Activated T-cell treated with anti-CD3 and anti-CD28 coated beads for 4 hours (primary cell): Measurements from ENCODE around the gene TPCN2.

ENCODE experiments used
- DNase-seq: peaks from one replicate; pipeline ENCODE4 v3.0.0-alpha.2; 2020

TPCN2 gene

DNA sequence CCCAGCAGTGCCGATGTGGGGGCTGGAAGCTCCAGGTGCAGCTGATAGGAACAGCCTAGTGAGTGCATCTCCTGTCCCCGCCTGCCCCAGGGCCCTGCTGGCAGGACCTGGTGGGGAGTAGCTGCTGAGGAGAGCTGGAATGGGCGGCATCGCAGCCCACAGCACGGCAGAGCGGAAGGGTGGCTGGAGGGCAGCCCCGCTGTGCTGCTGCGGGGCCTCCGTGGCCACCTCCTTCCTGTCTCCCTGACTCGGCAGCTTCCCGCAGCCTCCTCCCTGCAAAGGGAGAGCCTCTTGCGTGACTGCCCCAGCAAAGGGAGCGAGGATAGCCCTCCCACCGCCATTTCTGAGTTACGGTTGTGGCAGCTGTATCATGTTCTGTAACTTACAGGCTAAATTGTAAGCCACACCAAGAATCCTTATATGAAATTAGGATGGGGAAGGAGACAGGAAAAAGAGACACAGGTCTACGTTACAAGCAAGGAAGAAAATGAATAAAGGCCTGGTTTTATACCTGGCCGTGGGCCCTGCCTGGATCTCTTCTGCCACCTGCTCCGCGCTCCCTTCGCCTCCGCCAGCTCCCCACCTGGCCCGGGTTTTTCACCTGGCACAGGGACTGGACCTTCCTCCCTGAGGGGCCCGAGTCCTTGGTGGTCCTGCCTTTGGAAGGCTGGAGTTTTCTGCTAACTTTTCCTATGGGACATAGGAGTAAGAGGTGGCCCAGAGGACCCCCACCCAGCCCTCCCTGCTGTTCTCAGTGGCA lies 10.0 kb downstream of the TPCN2 start:
- DNase-seq, result no peak

DNA sequence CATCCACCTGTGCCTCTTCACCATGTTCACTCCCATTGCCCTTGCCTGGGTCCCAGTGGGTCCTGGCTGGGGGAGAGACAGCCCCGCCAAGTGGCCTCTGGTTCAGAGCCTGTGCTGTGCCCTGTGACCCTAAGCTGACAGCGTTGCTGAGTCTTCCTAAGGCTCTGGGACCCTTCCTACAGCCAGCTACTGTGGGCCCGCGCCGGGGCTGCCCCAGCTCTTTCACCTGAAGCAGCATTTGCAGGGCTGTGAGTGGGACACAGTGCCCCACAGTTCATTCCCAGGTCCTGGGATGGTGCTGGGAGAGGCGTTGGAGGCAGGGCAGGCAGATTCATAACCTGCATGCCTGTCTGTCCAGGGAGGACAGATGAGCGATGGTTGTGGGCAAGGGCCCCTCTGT lies 10.7 kb downstream of the TPCN2 start:
- DNase-seq, result no peak

DNA sequence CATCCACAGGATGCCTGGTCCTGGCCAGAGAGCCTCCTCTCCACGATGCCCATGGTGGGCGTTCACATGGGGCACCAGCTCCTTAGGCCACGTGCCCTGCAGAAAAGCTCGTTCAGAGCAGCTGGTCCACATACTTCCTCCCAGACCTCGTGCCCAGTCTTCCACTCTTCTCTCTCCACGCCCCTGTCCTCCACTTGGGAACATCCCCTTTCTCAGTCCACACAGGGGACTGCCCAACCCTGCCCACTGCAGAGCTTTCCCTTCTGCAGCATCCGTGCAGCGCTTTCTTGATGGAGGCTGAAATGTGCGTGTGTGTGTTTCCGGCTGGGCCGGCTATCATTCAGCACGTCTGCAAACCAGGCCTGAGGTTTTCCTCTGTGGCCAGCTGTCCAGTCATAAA lies 11.3 kb downstream of the TPCN2 start:
- DNase-seq, result no peak

DNA sequence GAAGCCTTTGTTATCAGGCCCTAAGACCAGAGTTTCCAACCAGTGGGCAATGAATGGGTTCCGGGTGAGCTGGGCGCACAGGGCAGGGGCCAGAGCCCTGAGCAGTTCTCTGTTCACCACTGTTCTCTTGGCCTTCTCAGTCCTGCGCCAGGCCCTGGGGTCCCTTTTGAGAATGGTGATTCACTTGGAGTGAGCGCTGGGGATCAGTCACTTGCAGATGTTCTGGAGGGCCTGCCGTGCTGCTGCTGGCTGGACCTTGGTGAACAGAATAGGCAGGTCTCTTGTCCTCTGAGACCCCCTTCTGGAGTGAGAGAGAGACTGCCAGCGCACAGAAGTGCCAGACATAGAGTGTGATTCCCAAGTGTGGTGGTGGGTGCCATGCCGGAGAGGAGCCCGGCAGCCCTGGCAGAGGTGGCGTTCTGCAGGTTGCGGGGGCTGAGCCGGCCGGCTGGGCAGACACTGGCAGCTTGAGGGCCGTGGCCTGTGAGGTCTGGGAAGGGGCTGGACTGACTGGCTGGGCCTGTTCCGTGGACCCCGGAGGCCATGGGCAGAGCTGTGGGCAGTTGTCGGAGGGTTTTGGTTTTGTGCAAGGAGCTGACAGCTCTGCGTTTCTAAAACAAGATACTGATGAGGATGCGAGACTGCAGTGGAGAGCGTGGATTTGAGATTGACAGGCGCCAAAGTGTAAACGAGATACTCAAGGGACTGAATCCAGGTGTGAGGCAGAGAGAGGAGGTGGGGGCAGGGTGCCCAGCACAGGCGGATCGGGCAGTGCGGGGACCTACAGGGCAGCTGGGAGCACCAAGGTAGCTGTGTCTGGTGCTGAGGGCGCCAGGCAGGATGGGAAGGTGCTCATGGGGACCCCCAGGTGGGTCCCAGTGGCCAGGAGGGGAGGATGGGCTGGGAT lies 12.3 kb downstream of the TPCN2 start:
- DNase-seq, result no peak

DNA sequence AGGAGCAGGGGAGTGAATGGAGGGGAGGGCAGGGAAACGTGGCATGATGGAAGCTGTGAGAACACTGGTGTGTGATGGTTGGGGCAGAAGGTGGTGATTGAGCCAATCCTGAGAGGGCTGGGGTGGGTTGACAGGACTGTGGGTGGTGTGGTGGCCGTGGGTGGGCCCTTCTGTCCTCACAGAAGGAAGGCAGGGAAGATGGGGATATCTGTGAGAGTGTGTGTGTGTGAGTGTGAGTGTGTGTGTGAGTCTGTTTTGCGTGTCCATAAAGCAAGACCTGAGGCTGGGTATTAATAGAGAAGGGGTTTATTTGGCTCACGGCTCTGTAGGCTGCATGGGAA lies 13.0 kb downstream of the TPCN2 start:
- no peak for DNase-seq

DNA sequence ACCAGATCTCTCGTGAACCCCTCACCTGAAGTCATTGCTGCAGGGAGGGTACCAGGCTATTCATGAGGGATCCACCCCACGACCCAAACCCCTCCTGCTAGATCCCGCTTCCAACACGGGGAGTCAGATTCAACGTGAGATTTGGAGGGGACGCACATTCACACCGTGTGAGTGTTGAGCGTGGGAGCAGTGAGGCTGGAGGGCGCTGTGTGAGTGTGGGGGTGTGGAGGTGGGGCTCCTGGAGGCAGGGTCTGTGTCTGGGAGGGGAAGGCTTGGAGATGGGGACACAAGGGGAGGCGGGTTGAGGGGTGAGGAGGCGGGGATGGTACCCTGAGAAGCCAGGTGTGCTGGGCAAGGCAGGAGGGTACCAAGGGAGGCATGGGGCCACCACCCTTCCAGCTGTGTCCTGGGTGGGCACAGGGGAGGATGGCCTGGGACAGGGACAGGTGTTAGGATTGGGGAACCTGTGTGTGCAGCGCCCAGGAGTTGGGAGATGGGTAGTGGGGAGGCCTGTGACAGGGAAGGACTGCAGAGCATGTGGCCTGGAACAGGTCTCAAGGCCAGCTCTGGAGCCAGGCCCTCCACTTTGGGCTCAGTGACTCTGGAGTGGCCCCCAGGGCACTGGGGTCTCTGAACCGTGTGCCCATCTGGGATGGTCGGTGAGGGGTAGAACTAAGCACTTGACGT lies 13.6 kb downstream of the TPCN2 start:
- DNase-seq, result no peak

DNA sequence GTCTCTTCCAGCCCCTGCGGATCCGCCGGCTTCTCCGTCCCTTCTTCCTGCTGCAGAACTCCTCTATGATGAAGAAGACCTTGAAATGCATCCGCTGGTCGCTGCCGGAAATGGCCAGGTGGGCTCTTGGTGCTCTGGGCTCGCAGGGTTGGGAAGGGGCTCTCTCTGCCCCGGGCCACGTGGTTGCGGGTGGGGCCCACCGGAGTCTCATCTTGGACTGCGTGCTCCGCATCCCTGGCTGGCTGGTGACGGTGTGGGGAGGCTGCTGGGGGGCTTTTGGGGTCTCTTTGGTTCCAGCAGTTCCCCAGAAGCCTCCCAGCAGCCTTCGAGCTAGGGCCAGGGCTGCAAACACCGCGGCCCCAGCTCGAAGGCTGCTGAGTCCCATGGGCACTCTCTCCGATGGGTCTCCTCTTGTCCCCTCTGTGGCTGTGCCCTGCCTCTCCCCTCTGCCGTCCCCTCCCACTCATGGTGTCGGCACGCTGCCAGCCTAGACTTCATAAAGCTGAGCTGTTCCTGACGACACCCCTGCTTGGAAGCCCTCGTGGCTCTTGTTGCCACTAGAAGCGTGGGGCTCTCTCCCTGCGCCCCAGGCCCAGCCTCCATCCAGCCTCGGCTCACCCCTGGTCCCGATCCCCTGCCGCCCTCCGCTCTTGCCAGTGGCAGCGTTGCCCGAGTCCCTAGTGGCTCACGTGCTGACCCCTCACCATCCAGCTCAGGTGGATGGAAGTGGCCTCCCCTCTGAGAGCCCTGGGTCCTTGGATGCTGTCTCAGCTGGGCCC lies 14.3 kb downstream of the TPCN2 start:
- DNase-seq, result no peak

DNA sequence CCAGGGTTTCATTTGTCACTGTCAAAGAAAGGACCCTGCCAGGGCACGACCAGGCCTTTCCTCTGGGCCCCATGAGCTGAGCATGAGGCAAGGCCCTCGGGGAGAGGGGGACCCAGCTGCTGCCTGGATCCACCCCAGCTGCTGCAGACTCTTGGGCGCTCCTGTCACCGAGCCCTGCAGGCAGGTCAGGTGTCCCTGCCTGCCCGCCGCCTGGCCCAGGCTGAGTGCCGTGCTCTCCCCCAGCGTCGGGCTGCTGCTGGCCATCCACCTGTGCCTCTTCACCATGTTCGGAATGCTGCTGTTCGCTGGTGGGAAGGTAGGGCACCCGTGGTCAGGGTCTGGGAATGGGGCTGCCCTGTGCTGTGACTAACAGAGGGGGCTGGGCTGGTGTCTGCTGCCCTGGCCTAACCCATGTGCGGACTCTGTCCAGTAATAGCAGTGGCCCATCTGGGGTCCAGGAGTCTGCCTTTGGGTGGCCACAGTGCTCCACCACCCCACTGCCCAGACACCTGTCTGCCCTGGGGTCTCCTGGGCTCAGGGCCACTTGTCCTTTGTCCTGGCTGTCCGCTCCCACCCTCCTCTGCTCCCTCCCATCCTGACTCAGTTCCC lies 15.0 kb downstream of the TPCN2 start:
- no peak for DNase-seq

DNA sequence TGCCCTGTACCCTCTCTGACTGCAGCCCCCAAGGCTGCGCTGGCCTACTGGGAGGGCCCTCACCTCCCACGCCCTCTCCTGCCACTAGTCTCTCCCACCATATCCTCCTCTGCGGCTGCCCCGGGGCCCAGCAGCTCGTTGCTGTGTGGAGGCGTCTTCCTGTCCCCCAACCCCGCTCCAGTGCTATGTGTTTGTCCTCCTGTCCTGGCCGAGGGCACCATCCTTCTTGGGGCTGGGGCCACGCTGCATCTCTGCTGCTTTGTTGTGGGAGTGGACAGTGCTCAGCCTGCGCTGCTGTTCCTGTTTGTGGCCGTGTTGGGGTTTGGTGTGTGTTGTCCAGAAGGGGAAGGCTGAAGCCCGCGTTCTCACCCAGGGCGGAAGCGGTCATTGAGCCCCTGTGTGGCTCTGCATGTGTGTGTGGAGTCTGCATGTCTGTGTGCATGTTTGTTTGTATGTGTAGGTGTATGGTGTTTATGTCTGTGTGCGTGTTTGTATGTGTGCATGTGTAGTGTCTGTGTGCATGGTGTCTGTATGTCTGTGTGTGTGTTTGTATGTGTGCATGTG lies 15.7 kb downstream of the TPCN2 start:
- no peak for DNase-seq

DNA sequence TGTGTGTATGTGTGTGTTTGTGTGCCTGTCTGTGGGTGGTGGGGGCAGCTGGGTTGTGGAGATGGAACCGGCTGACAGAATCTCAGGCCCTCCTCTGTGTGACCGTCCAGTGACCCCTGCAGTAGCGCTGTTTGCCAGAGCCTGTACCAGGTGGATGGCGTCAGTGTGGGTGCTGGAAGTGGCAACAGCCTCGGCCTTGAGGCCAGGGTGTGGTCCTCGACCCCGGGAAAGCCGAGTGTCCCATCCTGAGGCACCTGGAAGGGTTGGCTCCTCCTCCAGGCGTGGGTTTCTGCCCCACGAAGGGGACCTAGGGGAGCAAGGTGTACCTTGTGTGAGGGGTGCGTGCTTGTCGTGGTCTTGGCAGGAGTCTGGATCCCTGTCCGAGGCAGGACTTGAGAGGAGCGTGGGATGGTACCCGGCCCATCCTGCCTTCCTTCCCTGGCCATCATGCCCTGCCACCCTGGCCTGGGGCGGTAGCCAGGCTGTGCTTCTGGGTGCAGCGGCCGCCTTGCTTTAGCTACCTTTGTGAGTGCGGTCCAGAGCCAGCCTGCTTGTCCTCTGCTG lies 16.5 kb downstream of the TPCN2 start:
- DNase-seq, result no peak

DNA sequence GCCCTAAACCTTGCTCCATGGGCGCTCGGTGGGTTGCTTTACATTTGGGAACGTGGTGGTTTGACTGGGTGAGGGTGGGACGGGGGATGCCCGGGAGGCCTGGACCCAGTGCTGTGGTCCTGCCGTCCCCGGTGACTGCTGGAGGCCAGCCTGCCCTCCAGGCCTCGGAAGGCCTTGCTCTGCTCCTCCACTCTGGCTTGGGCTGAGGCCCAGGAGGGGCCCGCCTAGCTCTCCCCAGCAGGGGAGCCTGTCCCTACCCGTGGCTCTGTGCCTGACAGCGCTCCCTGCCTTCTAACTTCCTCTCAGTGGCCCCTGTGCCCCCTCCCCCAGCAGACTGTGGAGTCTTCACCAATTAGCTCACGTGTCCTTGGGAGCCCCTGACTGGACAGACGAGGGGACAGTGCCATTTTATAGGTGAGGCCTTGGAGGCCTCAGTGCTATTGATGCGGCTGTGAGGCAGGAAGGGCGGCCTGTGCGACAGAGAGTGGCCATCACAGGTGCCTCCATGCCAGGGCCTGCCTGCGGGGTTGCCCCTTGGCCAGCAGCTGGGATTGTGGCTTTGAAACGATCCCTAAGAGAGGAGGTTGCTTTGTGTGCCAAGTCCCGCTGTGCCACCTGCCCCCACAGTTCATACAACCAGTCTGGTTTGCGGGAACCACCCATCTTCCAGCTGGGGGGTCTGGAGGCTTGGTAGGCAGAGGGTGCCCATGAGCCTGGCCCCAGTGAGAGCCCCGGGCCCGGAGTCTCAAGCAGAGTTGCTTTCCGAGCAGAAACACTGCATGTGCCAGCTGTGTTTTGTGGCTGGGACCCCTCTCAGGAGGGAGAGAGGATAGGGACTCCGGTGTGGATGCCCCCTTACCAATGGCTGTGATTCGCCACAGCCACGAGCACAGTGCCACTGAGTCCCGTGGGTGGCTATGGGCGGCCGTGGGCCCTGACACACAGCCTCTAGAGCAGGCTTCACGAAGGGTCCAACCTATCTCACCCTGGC lies 17.7 kb downstream of the TPCN2 start:
- DNase-seq, result no peak

DNA sequence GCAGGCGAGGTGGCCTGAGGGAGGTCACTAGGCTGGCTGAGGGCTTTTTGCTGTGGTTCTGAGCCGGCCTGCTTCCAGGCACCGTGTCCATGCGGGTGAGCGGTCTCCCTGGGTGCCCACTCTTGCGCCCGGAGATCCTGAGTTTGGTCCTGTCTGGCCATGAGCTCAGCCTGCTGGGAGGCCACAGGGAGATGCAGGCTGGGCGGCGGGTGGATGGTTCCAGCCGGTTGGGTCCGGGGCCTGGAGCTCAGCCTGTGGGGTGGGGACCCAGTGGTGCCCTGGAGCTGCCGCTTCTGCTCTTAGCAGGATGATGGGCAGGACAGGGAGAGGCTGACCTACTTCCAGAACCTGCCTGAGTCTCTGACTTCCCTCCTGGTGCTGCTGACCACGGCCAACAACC lies 18.5 kb downstream of the TPCN2 start:
- no peak for DNase-seq

DNA sequence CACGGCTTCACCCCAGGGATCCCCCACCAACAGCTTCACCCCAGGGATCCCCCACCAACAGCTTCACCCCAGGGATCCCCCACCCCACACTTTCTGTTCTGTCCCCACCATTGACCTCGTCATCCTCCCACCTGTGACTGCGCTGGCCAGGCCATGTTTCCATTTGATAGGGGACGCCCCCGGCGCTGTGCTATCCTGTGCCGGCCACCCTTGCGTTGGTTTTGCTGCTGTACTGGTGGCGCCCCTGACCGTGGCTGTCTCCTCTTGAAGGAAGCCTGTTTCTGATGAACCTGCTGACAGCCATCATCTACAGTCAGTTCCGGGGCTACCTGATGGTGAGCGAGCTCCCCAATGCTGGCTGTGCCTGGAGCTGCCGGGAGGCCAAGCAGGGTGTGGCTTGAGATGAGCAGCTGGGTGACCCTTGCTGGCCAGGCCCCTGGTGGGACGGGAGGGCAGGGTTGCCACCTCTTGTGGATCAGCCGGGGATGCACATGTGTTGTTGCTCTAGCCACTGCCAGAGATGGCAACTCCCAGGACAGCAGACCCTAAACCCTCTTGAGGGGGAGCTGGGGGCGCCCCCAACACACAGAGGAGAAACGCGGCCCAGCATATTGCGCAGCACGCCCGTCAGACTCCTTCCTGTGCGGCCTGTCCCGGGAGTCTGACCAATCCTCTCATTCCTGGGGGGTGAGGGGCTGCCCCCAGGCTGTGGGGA lies 22.5 kb downstream of the TPCN2 start:
- no peak for DNase-seq

DNA sequence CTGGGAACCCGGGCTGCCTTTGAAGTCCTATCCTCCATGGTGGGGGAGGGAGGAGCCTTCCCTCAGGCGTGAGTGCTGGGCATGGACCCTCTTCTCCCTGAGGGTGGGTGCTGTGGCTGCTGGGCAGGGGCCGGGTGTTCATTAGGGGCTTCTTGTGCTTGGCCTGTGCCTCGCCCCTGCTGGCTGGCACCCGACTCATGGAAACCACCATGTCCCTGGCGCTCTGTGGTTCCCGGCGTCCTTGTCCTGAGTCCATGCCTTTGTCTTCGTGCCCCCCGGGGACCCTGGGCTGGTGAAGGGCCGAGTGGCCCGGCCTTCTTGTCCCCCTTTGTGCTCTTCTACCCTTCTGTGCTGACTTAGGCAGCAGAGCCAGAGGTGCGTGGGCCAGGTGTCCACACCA lies 23.2 kb downstream of the TPCN2 start:
- DNase-seq, result no peak

DNA sequence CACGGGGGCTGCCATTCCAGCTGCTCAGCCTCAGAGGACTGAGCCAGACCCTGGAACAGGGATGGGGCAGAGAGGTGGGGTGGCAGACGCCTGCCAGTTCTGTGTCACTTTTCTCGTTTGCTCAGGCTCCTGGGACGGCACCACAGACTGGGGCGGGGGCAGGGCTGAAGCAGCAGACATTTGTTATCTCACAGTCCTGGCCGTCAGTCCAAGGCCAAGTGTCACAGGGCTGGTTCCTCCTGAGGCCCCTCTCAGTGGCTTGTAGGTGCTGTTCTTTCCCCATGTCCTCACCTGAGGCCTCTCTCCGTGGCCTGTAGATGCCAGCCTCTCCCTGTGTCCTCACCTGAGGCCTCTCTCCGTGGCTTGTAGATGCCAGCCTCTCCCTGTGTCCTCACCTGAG lies 24.7 kb downstream of the TPCN2 start:
- DNase-seq, result no peak

DNA sequence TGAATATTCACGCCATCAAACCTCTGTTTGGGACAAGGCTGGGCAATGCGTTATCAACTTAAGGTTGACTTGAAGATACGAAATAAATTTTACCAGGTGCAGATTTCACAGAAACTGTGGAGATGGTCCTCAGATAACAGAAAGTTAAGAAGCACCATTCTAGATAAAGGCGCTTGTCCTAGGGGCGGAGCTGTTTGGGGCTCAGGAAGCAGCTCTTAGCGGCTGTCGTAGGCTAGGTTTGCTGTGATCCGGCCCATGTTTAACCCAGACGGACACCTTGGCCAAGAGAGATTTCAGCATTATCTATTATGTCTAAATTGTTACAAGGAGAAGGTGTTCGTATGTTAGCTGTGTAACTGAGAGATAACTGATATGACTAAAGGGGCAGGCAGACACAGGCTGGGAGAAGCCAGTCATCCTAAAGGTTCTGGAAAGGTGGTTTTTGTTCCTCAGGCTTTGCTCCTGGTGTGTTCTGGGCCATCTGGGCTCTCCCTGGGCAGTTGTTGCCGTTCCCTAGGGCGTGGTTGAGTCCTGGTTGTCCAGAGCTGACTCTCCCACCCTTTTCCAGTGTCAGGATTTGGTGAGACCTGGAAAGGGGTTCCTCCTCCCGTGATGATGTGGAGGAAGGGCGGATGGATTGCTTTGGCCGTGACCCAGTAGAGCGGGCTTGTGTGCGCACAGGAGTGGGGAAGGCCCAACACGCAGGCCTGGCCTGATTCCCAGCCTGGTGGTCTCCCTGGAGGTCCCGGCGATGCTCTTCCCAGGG lies 25.8 kb downstream of the TPCN2 start:
- no peak for DNase-seq

DNA sequence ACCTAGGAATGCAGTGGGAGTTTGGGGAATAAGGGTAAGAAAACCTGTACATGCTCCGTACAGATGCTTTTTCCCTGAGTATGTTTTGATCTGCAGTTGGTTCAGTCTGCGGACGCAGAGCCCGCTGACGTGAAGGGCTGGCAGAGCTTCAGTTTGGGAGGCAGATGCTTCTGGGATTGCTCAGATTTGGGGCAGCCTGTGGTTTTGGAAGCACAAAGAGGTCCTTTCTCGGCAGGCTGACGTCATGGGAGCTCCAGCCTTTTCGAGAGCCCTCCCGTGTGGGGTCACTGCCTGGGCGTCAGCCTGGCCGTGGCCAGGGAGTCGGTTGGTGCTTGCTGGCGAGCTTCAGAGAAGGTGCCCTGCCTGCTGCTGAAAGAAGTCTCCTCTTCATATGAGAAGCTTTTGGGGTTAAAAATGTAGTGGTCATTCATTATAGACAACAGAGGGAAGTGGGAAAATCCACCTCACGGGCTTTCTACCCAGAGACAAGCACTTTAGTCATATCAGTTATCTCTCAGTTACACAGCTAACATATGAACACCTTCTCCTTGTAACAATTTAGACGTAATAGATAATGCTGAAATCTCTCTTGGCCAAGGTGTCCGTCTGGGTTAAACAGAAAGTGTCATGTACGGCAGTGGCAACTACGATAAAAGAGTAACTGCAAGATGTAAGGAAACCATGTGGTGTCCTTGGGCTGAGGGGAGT lies 26.8 kb downstream of the TPCN2 start:
- no peak for DNase-seq

DNA sequence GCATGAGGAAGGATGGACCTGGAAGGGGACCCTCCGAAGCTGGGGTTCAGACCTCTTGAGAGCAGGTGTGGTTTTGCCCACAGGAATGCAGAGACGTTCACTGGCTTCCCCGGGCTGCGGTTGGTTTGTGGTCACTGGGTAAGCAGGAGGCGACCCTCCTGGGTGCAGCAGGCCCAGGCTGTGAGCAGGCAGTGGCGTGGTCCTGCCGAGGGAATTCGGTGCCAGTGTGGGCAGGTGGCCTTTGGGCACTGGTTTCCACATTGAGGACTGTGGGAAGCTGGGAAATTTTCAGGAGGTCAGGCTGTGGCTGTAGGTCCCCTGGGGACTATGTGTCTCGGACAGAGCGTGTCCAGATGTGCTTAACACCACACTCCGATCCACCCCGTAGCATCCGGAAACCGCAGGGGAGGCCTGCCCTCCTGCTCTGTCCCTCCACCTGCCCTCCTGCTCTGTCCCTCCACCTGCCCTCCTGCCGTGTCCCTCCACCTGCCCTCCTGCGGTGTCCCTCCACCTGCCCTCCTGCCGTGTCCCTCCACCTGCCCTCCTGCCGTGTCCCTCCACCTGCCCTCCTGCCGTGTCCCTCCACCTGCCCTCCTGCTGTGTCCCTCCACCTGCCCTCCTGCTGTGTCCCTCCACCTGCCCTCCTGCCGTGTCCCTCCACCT lies 27.5 kb downstream of the TPCN2 start:
- DNase-seq, result no peak
